K562 (cell line): ENCODE measurements around the gene SLC4A2. TPM values are rescaled to one million over a fixed set of nuclear protein-coding genes. Genes with fewer than 3 reads are reported as not detected.

Experiments
- CC2D1A ChIP-seq: fragments of 450-650 bp; IDR thresholded peaks from 2 replicates; pipeline ENCODE4 v1.6.1; 2017; ENCODE audit warnings: mild to moderate bottlenecking
- FUS ChIP-seq: fragments of 200-400 bp; formaldehyde crosslinking; optimal IDR thresholded peaks from 2 replicates; pipeline ENCODE3; 2017; ENCODE audit warnings: low read depth, low read length
- LARP7 ChIP-seq: fragments of 450-650 bp; IDR thresholded peaks from 2 replicates; pipeline ENCODE4 v1.6.1; 2016
- SLC30A9 ChIP-seq: fragments of 250-450 bp; sonication (Bioruptor Pico); IDR thresholded peaks from 2 replicates; pipeline ENCODE4 v1.8.0; 2022; ENCODE audit warnings: mild to moderate bottlenecking, moderate library complexity
- SP1 ChIP-seq: sonication (generic); formaldehyde crosslinking; IDR thresholded peaks from 2 replicates; pipeline ENCODE4 v1.8.1; 2022; ENCODE audit warnings: mild to moderate bottlenecking, missing genetic modification reagents
- ZNF436 ChIP-seq: fragments of 250-450, 450-650 bp; sonication (Bioruptor Pico); formaldehyde crosslinking; IDR thresholded peaks from 2 replicates; pipeline ENCODE4 v1.7.0; 2020; ENCODE audit warnings: mild to moderate bottlenecking
- polyA plus RNA-seq, 8 experiments: library from polyadenylated mRNA; depleted of rRNA in 4 of 8; stranded (reverse) in 5 of 8; unstranded in 3 of 8; fragments of >200 nt; fragmentation: Nextera tagmentation in 2 of 8; fragmentation: Illumina TruSeq in 1 of 8; extraction: Ambion mirVana in 2 of 8; extraction: Trizol in 1 of 8; gene quantifications; 2 replicates each; pipeline versions ENCODE4 v1.2.1 to v1.2.3, GENCODE V29; 2011 to 2014; ENCODE audit warnings: inconsistent platforms in 1 of 8, missing spikeins in 1 of 8
- total RNA-seq, 7 experiments: library from RNA; depleted of rRNA in 6 of 7; stranded (reverse); fragments of >200 nt in 6 of 7; fragmentation: Illumina TruSeq in 2 of 7; extraction: Trizol in 2 of 7; gene quantifications; 2 replicates each; pipeline versions ENCODE4 v1.2.1 to v1.2.3, GENCODE V29; 2011 to 2021; ENCODE audit warnings: low replicate concordance in 1 of 7
- TF ChIP-seq, protein P1 (sequence below), 2 experiments: fragments of 450-650 bp; formaldehyde crosslinking in 1 of 2; IDR thresholded peaks; 2 replicates each; pipeline versions ENCODE4 v1.4.0 to v1.6.1; 2014 to 2020; ENCODE audit warnings: mild to moderate bottlenecking in 2 of 2, borderline replicate concordance in 1 of 2, low read depth in 1 of 2
- TF ChIP-seq, protein P2 (sequence below): fragments of 450-650 bp; IDR thresholded peaks from 2 replicates; pipeline ENCODE4 v1.6.1; 2016; ENCODE audit warnings: missing biosample characterization, missing genetic modification characterization
- TF ChIP-seq, protein P3 (sequence below): sonication (generic); formaldehyde crosslinking; IDR thresholded peaks from 2 replicates; pipeline ENCODE4 v1.8.0; 2022; ENCODE audit warnings: missing genetic modification reagents, mild to moderate bottlenecking, moderate library complexity, borderline replicate concordance
- TF ChIP-seq, protein P4 (sequence below): sonication (generic); formaldehyde crosslinking; IDR thresholded peaks from 2 replicates; pipeline ENCODE4 v1.8.1; 2023; ENCODE audit warnings: mild to moderate bottlenecking, missing genetic modification reagents

Gene SLC4A2
- total and polyA plus RNA-seq, 9 of the 15 experiments (the other 6 are each of a cell fraction or from before 2014, with no cell fraction given): 11.4 to 375 (median 130) TPM

DNA sequence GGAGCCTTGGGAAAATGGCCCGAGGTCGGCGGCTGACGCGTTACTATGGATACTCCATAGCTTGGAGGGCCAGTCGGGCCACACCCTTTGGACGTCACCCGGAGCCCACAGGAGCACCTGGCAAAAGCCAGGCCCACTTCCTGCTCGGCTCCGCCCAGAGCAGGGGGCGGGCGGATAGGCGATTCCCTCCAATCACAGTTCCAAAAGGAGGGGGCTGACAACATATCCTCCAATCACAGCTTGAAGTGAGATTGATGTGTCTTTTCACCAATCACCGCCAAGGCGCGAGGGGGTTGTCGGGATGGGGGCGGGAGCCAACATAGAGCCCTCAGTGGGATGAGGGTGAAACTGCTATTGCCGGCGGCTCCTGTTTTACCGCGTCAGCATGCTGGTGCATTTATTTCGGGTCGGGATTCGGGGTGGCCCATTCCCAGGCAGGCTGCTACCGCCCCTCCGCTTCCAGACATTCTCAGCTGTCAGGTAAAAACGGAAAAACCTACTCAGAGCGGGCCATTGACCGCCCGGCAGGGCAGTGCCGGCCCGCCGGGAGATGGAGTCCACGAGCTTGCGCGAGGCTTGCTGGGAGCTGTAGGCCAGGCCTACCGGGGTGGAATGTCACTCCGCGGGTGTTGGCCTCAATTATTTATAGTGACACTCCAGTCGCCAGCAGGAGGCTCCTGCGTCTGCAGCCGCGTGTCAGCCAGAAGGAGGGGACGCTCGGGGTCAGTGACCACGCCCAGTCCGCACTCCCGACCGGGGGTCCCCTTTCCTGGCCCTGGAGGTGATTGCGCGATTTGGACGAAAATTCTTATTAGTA is 31.1 kb upstream of the SLC4A2 start, which contains the start of gene ABCB8 (continued):
- TF ChIP-seq, protein P1, sequence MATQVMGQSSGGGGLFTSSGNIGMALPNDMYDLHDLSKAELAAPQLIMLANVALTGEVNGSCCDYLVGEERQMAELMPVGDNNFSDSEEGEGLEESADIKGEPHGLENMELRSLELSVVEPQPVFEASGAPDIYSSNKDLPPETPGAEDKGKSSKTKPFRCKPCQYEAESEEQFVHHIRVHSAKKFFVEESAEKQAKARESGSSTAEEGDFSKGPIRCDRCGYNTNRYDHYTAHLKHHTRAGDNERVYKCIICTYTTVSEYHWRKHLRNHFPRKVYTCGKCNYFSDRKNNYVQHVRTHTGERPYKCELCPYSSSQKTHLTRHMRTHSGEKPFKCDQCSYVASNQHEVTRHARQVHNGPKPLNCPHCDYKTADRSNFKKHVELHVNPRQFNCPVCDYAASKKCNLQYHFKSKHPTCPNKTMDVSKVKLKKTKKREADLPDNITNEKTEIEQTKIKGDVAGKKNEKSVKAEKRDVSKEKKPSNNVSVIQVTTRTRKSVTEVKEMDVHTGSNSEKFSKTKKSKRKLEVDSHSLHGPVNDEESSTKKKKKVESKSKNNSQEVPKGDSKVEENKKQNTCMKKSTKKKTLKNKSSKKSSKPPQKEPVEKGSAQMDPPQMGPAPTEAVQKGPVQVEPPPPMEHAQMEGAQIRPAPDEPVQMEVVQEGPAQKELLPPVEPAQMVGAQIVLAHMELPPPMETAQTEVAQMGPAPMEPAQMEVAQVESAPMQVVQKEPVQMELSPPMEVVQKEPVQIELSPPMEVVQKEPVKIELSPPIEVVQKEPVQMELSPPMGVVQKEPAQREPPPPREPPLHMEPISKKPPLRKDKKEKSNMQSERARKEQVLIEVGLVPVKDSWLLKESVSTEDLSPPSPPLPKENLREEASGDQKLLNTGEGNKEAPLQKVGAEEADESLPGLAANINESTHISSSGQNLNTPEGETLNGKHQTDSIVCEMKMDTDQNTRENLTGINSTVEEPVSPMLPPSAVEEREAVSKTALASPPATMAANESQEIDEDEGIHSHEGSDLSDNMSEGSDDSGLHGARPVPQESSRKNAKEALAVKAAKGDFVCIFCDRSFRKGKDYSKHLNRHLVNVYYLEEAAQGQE (IDR thresholded peaks at IDR 0.05; ENCODE audit: borderline replicate concordance): peak; percentile 88; the same call in 1 of the 2 replicates
- TF ChIP-seq, protein P1 (CRISPR knock-in tag; IDR thresholded peaks at IDR 0.05; ENCODE audit: low read depth): peak; percentile 73
- TF ChIP-seq, protein P2, sequence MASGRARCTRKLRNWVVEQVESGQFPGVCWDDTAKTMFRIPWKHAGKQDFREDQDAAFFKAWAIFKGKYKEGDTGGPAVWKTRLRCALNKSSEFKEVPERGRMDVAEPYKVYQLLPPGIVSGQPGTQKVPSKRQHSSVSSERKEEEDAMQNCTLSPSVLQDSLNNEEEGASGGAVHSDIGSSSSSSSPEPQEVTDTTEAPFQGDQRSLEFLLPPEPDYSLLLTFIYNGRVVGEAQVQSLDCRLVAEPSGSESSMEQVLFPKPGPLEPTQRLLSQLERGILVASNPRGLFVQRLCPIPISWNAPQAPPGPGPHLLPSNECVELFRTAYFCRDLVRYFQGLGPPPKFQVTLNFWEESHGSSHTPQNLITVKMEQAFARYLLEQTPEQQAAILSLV (tag): no peak
- TF ChIP-seq CC2D1A (0 out of 2 replicates have a peak, but pooled peaks have one; percentile 16), ZNF436 (CRISPR knock-in tag) (no peak), SP1 (CRISPR knock-in tag) (peak; percentile 97), SLC30A9 (CRISPR knock-in tag) (no peak), FUS (no peak), LARP7 (no peak)
- TF ChIP-seq, protein P3, sequence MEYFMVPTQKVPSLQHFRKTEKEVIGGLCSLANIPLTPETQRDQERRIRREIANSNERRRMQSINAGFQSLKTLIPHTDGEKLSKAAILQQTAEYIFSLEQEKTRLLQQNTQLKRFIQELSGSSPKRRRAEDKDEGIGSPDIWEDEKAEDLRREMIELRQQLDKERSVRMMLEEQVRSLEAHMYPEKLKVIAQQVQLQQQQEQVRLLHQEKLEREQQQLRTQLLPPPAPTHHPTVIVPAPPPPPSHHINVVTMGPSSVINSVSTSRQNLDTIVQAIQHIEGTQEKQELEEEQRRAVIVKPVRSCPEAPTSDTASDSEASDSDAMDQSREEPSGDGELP: peak; percentile 87
- TF ChIP-seq, protein P4, sequence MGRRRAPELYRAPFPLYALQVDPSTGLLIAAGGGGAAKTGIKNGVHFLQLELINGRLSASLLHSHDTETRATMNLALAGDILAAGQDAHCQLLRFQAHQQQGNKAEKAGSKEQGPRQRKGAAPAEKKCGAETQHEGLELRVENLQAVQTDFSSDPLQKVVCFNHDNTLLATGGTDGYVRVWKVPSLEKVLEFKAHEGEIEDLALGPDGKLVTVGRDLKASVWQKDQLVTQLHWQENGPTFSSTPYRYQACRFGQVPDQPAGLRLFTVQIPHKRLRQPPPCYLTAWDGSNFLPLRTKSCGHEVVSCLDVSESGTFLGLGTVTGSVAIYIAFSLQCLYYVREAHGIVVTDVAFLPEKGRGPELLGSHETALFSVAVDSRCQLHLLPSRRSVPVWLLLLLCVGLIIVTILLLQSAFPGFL (CRISPR knock-in tag): peak; percentile 100; the same call in 1 of the 2 replicates
